ENCODE results near the gene ISYNA1. TPM values are rescaled to one million over a fixed set of nuclear protein-coding genes. Genes with fewer than 3 reads are reported as not detected.

The ISYNA1 gene
- total and polyA plus RNA-seq, 12 donors, result 12.6 to 137 (median 20.5) TPM

GRCh38 chr19:18473003-18473705, 35.2 kb upstream of the ISYNA1 start:
- Histone ChIP-seq H3K27ac (peak overlapping the region in 6 of 10 donors; percentile 28 to 62 (median 40)), H3K4me3 (no peak overlapping the region), H3K4me1 (peaks cover 13 to 77% (median 58%) of the 10 kb centered on the region in 9 donors), H3K9me3 (no peaks in the 10 kb centered on the region), H3K27me3 (no peaks in the 10 kb centered on the region), H3K36me3 (peaks cover 0 to 44% (median 0%) of the 10 kb centered on the region in 9 donors)
- WGBS, 2 donors, result 73 to 81% methylated on average over 8 of the region's 8 CpGs
- ATAC-seq, result peak in 1 of 8 donors; percentile 3
- no peak for TF ChIP-seq CTCF (IDR thresholded peaks at IDR 0.05)
- DNase-seq, result no peak
- intact Hi-C loops (cut with DNase I), result loop anchor here in 3 of 10 donors (5.0 kb wide), 3 partner anchors 39 to 99 kb away; partner anchors contain the start of gene UBA52 (in 2 of the 3)

- H3K36me3 ChIP-seq, result peaks cover 0 to 41% (median 0%) of the 10 kb centered on the region in 9 donors
- no peak for ATAC-seq
- WGBS, 2 donors, result 67 to 72% methylated on average over 2 of the region's 2 CpGs
- no peaks in the 10 kb centered on the region for H3K9me3 ChIP-seq
- peak overlapping the region in 2 of 10 donors; percentile 13 to 57 for H3K27ac ChIP-seq
- H3K4me1 ChIP-seq, result peaks cover 23 to 80% (median 63%) of the 10 kb centered on the region in 9 donors
- TF ChIP-seq CTCF (IDR thresholded peaks at IDR 0.05), result no peak
- no peak for DNase-seq
- no peak overlapping the region for H3K4me3 ChIP-seq
- intact Hi-C loops (cut with DNase I), result loop anchor here in 3 of 10 donors (5.0 kb wide), 3 partner anchors 42 to 102 kb away; partner anchors contain the start of gene UBA52 (in 2 of the 3)
- no peaks in the 10 kb centered on the region for H3K27me3 ChIP-seq
These were observed 32.9 kb upstream of the ISYNA1 start for GRCh38 chr19:18470787-18471186.

GRCh38 chr19:18469069-18469846, 31.3 kb upstream of the ISYNA1 start:
- Histone ChIP-seq H3K9me3 (no peaks in the 10 kb centered on the region), H3K4me3 (no peak overlapping the region), H3K4me1 (peaks cover 37 to 80% (median 67%) of the 10 kb centered on the region in 9 donors), H3K27ac (peak overlapping the region in 2 of 10 donors; percentile 28 to 57), H3K27me3 (no peaks in the 10 kb centered on the region), H3K36me3 (peaks cover 0 to 54% (median 0%) of the 10 kb centered on the region in 9 donors)
- ATAC-seq (peak in 7 of 8 donors; percentile 21 to 57 (median 35)), DNase-seq (peak; percentile 64 to 76)
- intact Hi-C loops (cut with DNase I), result loop anchor here in 9 of 10 donors (5.0 to 10.0 kb wide), 11 partner anchors 33 to 446 kb away; partner anchors contain the start of genes UBA52 (in 4 of the 9), ELL (in 2 of the 9), COPE (in 1 of the 9) and DDX49 (in 1 of the 9)
- 76 to 78% methylated on average over 28 of the region's 28 CpGs for WGBS, 2 donors
- TF ChIP-seq CTCF (IDR thresholded peaks at IDR 0.05), result peak; percentile 46 to 83 (median 79)

- peak in 3 of 8 donors; percentile 9 to 32 (median 14) for ATAC-seq
- no peak overlapping the region for H3K4me3 ChIP-seq
These were observed 30.6 kb upstream of the ISYNA1 start for GRCh38 chr19:18468517-18468916.

More at GRCh38 chr19:18468517-18468916, 30.6 kb upstream of the ISYNA1 start:
- 70 to 78% methylated on average over 3 of the region's 3 CpGs for WGBS, 2 donors
- Histone ChIP-seq H3K36me3 (peaks cover 0 to 56% (median 0%) of the 10 kb centered on the region in 9 donors), H3K27ac (peak overlapping the region in 3 of 10 donors; percentile 0 to 33 (median 23)), H3K27me3 (no peaks in the 10 kb centered on the region), H3K9me3 (no peaks in the 10 kb centered on the region), H3K4me1 (peaks cover 41 to 80% (median 66%) of the 10 kb centered on the region in 9 donors)
- DNase-seq, result no peak
- intact Hi-C loops (cut with DNase I), result loop anchor here in 9 of 10 donors (5.0 to 10.0 kb wide), 11 partner anchors 34 to 446 kb away; partner anchors contain the start of genes UBA52 (in 4 of the 9), ELL (in 2 of the 9), COPE (in 1 of the 9) and DDX49 (in 1 of the 9)
- no peak for TF ChIP-seq CTCF (IDR thresholded peaks at IDR 0.05)
